ENCODE measurements around the gene TM9SF4. TPM values are rescaled to one million over a fixed set of nuclear protein-coding genes. Genes with fewer than 3 reads are reported as not detected.
"Not testable (repeated sequence)": the region's sequence is repeated elsewhere in the genome, so short reads cannot be mapped to it uniquely, and the experiment has no call there.

The TM9SF4 gene
- total RNA-seq, 2 experiments from 2014 or later = 35.7 to 39.1 TPM

GRCh38 chr20:32195581-32195980, 86.1 kb downstream of the TM9SF4 start:
- Mint-ChIP-seq H3K9me3 (ENCODE audit: low read depth) (no peaks in the 10 kb centered on the region), H3K27me3 (no peaks in the 10 kb centered on the region), H3K27ac (no peak overlapping the region), H3K4me3 (no peak overlapping the region), H3K36me3 (peaks cover 41% of the 10 kb centered on the region), H3K4me1 (peaks cover 23% of the 10 kb centered on the region)
- no peak for ATAC-seq
- no peak for DNase-seq
- CTCF ChIA-PET = no interaction called here

- DNase-seq; H3K27me3 Mint-ChIP-seq; CTCF ChIA-PET; ATAC-seq; H3K9me3 Mint-ChIP-seq (ENCODE audit: low read depth); H3K4me3 Mint-ChIP-seq; H3K27ac Mint-ChIP-seq: not testable (repeated sequence)
- peaks cover 17% of the 10 kb centered on the region for H3K4me1 Mint-ChIP-seq
- H3K36me3 Mint-ChIP-seq = peaks cover 48% of the 10 kb centered on the region
Measured at GRCh38 chr20:32196613-32197012, 87.1 kb downstream of the TM9SF4 start.

- H3K27ac Mint-ChIP-seq = not testable (repeated sequence)
- H3K36me3 Mint-ChIP-seq = peaks cover 52% of the 10 kb centered on the region
- peaks cover 17% of the 10 kb centered on the region for H3K4me1 Mint-ChIP-seq
Measured at GRCh38 chr20:32197136-32197535, 87.6 kb downstream of the TM9SF4 start.

GRCh38 chr20:32199006-32199405, 89.5 kb downstream of the TM9SF4 start:
- ATAC-seq (no peak), DNase-seq (no peak)
- Mint-ChIP-seq H3K36me3 (peaks cover 55% of the 10 kb centered on the region), H3K27me3 (no peaks in the 10 kb centered on the region), H3K27ac (peak overlapping the region; percentile 50), H3K4me3 (no peak overlapping the region), H3K9me3 (ENCODE audit: low read depth) (no peaks in the 10 kb centered on the region), H3K4me1 (peaks cover 34% of the 10 kb centered on the region)
- CTCF ChIA-PET = no interaction called here

More at GRCh38 chr20:32197136-32197535, 87.6 kb downstream of the TM9SF4 start:
- H3K9me3 Mint-ChIP-seq (ENCODE audit: low read depth); ATAC-seq; H3K27me3 Mint-ChIP-seq; H3K4me3 Mint-ChIP-seq; CTCF ChIA-PET; DNase-seq: not testable (repeated sequence)

GRCh38 chr20:32201296-32201976, 91.9 kb downstream of the TM9SF4 start:
- Mint-ChIP-seq H3K36me3 (peaks cover 44% of the 10 kb centered on the region), H3K27me3 (no peaks in the 10 kb centered on the region), H3K27ac (no peak overlapping the region), H3K9me3 (ENCODE audit: low read depth) (no peaks in the 10 kb centered on the region), H3K4me1 (peaks cover 58% of the 10 kb centered on the region), H3K4me3 (no peak overlapping the region)
- CTCF ChIA-PET = no interaction called here
- DNase-seq (no peak), ATAC-seq (no peak)

- Mint-ChIP-seq H3K27me3 (no peaks in the 10 kb centered on the region), H3K36me3 (peaks cover 42% of the 10 kb centered on the region), H3K9me3 (ENCODE audit: low read depth) (no peaks in the 10 kb centered on the region), H3K27ac (no peak overlapping the region), H3K4me1 (peaks cover 63% of the 10 kb centered on the region), H3K4me3 (no peak overlapping the region)
- ATAC-seq (no peak), DNase-seq (no peak)
- CTCF ChIA-PET = no interaction called here
Measured at GRCh38 chr20:32201977-32202363, 92.5 kb downstream of the TM9SF4 start.

- ATAC-seq (no peak), DNase-seq (no peak)
- CTCF ChIA-PET = no interaction called here
- Mint-ChIP-seq H3K27ac (peak overlapping the region; percentile 85), H3K9me3 (ENCODE audit: low read depth) (no peaks in the 10 kb centered on the region), H3K4me3 (peak overlapping the region; percentile 24), H3K36me3 (peaks cover 31% of the 10 kb centered on the region), H3K27me3 (no peaks in the 10 kb centered on the region), H3K4me1 (peaks cover 65% of the 10 kb centered on the region)
Measured at GRCh38 chr20:32203356-32204204, 94.1 kb downstream of the TM9SF4 start.

GRCh38 chr20:32204205-32205109, 94.9 kb downstream of the TM9SF4 start:
- peaks cover 67% of the 10 kb centered on the region for H3K4me1 Mint-ChIP-seq
- no peak for DNase-seq

GRCh38 chr20:32205110-32205842, 95.8 kb downstream of the TM9SF4 start:
- no peaks in the 10 kb centered on the region for H3K27me3 Mint-ChIP-seq
- peaks cover 28% of the 10 kb centered on the region for H3K36me3 Mint-ChIP-seq
- DNase-seq (no peak), ATAC-seq (no peak)
- H3K4me1 Mint-ChIP-seq = peaks cover 72% of the 10 kb centered on the region
- peak overlapping the region; percentile 85 for H3K27ac Mint-ChIP-seq
- peak overlapping the region; percentile 89 for H3K4me3 Mint-ChIP-seq
- no peaks in the 10 kb centered on the region for H3K9me3 Mint-ChIP-seq (ENCODE audit: low read depth)
- CTCF ChIA-PET = interaction anchor here (1.0 kb wide), 1 partner anchor 63 kb away, joined by 3 read pairs; no protein-coding TSS in a partner anchor

More at GRCh38 chr20:32204205-32205109, 94.9 kb downstream of the TM9SF4 start:
- H3K9me3 Mint-ChIP-seq (ENCODE audit: low read depth) = no peaks in the 10 kb centered on the region
- peaks cover 26% of the 10 kb centered on the region for H3K36me3 Mint-ChIP-seq
- peak overlapping the region; percentile 85 for H3K27ac Mint-ChIP-seq
- no peak for ATAC-seq
- H3K27me3 Mint-ChIP-seq = no peaks in the 10 kb centered on the region
- H3K4me3 Mint-ChIP-seq = peak overlapping the region; percentile 24
- CTCF ChIA-PET = interaction anchor here (1.0 kb wide), 1 partner anchor 64 kb away, joined by 3 read pairs; no protein-coding TSS in a partner anchor

GRCh38 chr20:32205843-32206759, 96.6 kb downstream of the TM9SF4 start:
- Mint-ChIP-seq H3K36me3 (peaks cover 30% of the 10 kb centered on the region), H3K4me3 (peak overlapping the region; percentile 89), H3K4me1 (peaks cover 77% of the 10 kb centered on the region), H3K27me3 (no peaks in the 10 kb centered on the region), H3K9me3 (ENCODE audit: low read depth) (no peaks in the 10 kb centered on the region), H3K27ac (peak overlapping the region; percentile 85)
- CTCF ChIA-PET = interaction anchor here (1.5 kb wide), 1 partner anchor 80 kb away, joined by 3 read pairs; no protein-coding TSS in a partner anchor
- ATAC-seq = no peak
- DNase-seq = no peak

- Mint-ChIP-seq H3K27me3 (no peaks in the 10 kb centered on the region), H3K4me1 (peaks cover 82% of the 10 kb centered on the region), H3K9me3 (ENCODE audit: low read depth) (no peaks in the 10 kb centered on the region), H3K36me3 (peaks cover 31% of the 10 kb centered on the region), H3K4me3 (peak overlapping the region; percentile 89), H3K27ac (peak overlapping the region; percentile 85)
- DNase-seq = peak; percentile 56
- CTCF ChIA-PET = interaction anchor here (1.5 kb wide), 1 partner anchor 79 kb away, joined by 3 read pairs; no protein-coding TSS in a partner anchor
- ATAC-seq = peak; percentile 14
Measured at GRCh38 chr20:32206760-32207625, 97.5 kb downstream of the TM9SF4 start.

Measured in activated CD8-positive, alpha-beta memory T cell treated with anti-CD3 and anti-CD28 coated beads, Interleukin-2, amount 10 ng/mL, durations not matched to agents 7 days and 5 days (primary cell).